Gastrocnemius medialis (tissue), 4 donors: ENCODE data around the gene ZNF335. TPM values are rescaled to one million over a fixed set of nuclear protein-coding genes. Genes with fewer than 3 reads are reported as not detected.

ENCODE experiments used
- ATAC-seq, 2 donors: fragments of 150-250 bp; one replicate each; pipeline ENCODE4 v1.9.1; 2016
- DNase-seq, 2 donors: peaks; one replicate each; pipeline ENCODE4 v3.0.0-alpha.2; 2019
- H3K27ac ChIP-seq, 4 donors: fragments of 200-600 bp; sonication (generic); 1 replicate in 1 of 4; 2 replicates in 3 of 4; pipeline ENCODE4 v1.5.1; 2016 to 2018; ENCODE audit warnings: mild to moderate bottlenecking in 2 of 4, moderate library complexity in 1 of 4
- H3K27me3 ChIP-seq, 3 donors: fragments of 200-600 bp; sonication (generic) in 2 of 3; 1 replicate in 1 of 3; 2 replicates in 2 of 3; pipeline versions ENCODE4 v1.5.1 to v1.6.0; 2016 to 2019; ENCODE audit warnings: mild to moderate bottlenecking in 1 of 3, moderate library complexity in 1 of 3
- H3K36me3 ChIP-seq, 2 donors: fragments of 200-600 bp; sonication (generic) in 1 of 2; one replicate each; pipeline ENCODE4 v1.5.1; 2017 to 2018
- H3K4me1 ChIP-seq, 2 donors: fragments of 200-600 bp; sonication (generic) in 1 of 2; one replicate each; pipeline ENCODE4 v1.5.1; 2016 to 2017; ENCODE audit warnings: mild to moderate bottlenecking in 2 of 2
- H3K4me3 ChIP-seq, 4 donors: fragments of 200-600 bp; sonication (generic) in 3 of 4; 1 replicate in 1 of 4; 2 replicates in 3 of 4; pipeline ENCODE4 v1.5.1; 2016 to 2019; ENCODE audit warnings: mild to moderate bottlenecking in 2 of 4
- H3K9me3 ChIP-seq, 3 donors: fragments of 200-600 bp; sonication (generic) in 2 of 3; 1 replicate in 1 of 3; 2 replicates in 2 of 3; pipeline ENCODE4 v1.5.1; 2016 to 2019
- POLR2A ChIP-seq, 2 donors: fragments of 450-650 bp; IDR thresholded peaks; one replicate each; pipeline ENCODE4 v1.6.1; 2017; ENCODE audit warnings: antibody characterized with exemption in 2 of 2, mild to moderate bottlenecking in 2 of 2, moderate library complexity in 2 of 2
- in situ Hi-C, 4 donors: fragments of 200-750 bp; cut with MboI; loops; one replicate each; pipeline versions ENCODE4 v1.15.0 to v1.8.0; 2017; ENCODE audit warnings: low sequenced_read_pairs in 4 of 4
- intact Hi-C: fragments of 100-400 bp; cut with DNase I; formaldehyde crosslinking; loops from one replicate; pipeline ENCODE4 v1.15.1; 2023; ENCODE audit warnings: low total_unique reads
- total RNA-seq, 4 donors: library from RNA; depleted of rRNA; stranded (reverse); fragments of >200 nt; gene quantifications; one replicate each; pipeline versions ENCODE4 v1.1.0 to v1.2.3, GENCODE V29; 2016
- TF ChIP-seq, protein P1 (sequence below), 5 experiments: fragments of 450-650 bp in 3 of 5; fragments of 200-600 bp in 2 of 5; sonication (generic) in 2 of 5; IDR thresholded peaks in 4 of 5; conservative IDR thresholded peaks in 1 of 5; 1 replicate in 4 of 5; 2 replicates in 1 of 5; pipeline ENCODE4 v1.5.1; 2016 to 2019; ENCODE audit warnings: antibody characterized with exemption in 5 of 5, mild to moderate bottlenecking in 3 of 5, moderate library complexity in 3 of 5

The ZNF335 gene
- total RNA-seq, 4 donors from 2014 or later = 8.3 to 19.1 (median 12.7) TPM

- Histone ChIP-seq H3K27me3 (no peaks in the 10 kb centered on the region), H3K4me3 (no peak overlapping the region), H3K4me1 (peaks cover 11 to 20% of the 10 kb centered on the region in 2 donors), H3K36me3 (no peaks in the 10 kb centered on the region), H3K9me3 (no peaks in the 10 kb centered on the region), H3K27ac (no peak overlapping the region)
- DNase-seq (no peak), ATAC-seq (no peak)
- TF ChIP-seq POLR2A (IDR thresholded peaks at IDR 0.05) = no peak
- TF ChIP-seq, protein P1, sequence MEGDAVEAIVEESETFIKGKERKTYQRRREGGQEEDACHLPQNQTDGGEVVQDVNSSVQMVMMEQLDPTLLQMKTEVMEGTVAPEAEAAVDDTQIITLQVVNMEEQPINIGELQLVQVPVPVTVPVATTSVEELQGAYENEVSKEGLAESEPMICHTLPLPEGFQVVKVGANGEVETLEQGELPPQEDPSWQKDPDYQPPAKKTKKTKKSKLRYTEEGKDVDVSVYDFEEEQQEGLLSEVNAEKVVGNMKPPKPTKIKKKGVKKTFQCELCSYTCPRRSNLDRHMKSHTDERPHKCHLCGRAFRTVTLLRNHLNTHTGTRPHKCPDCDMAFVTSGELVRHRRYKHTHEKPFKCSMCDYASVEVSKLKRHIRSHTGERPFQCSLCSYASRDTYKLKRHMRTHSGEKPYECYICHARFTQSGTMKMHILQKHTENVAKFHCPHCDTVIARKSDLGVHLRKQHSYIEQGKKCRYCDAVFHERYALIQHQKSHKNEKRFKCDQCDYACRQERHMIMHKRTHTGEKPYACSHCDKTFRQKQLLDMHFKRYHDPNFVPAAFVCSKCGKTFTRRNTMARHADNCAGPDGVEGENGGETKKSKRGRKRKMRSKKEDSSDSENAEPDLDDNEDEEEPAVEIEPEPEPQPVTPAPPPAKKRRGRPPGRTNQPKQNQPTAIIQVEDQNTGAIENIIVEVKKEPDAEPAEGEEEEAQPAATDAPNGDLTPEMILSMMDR (IDR thresholded peaks at IDR 0.05 in 4 of 5, conservative IDR thresholded peaks at IDR 0.05 in 1 of 5) = no peak
- intact Hi-C loops (no loop called here), in situ Hi-C loops (no loop called here)
Observed at GRCh38 chr20:45925821-45926506, 46.0 kb downstream of the ZNF335 start.

- no peaks in the 10 kb centered on the region for H3K9me3 ChIP-seq
- ATAC-seq (peak; percentile 71 to 74), DNase-seq (peak; percentile 36 to 61)
- H3K27me3 ChIP-seq = no peaks in the 10 kb centered on the region
- peak overlapping the region; percentile 46 to 67 (median 56) for H3K27ac ChIP-seq
- no peaks in the 10 kb centered on the region for H3K36me3 ChIP-seq
- peaks cover 11 to 27% of the 10 kb centered on the region in 2 donors for H3K4me1 ChIP-seq
- peak overlapping the region in 2 of 4 donors; percentile 0 to 6 for H3K4me3 ChIP-seq
- intact Hi-C loops = no loop called here
- in situ Hi-C loops = no loop called here
- no peak for TF ChIP-seq POLR2A (IDR thresholded peaks at IDR 0.05)
- TF ChIP-seq, protein P1 (IDR thresholded peaks at IDR 0.05 in 4 of 5, conservative IDR thresholded peaks at IDR 0.05 in 1 of 5) = no peak
Observed at GRCh38 chr20:45924391-45925261, 47.4 kb downstream of the ZNF335 start.

- ATAC-seq = no peak
- Histone ChIP-seq H3K4me1 (peaks cover 11 to 29% of the 10 kb centered on the region in 2 donors), H3K9me3 (no peaks in the 10 kb centered on the region), H3K36me3 (no peaks in the 10 kb centered on the region), H3K27me3 (no peaks in the 10 kb centered on the region), H3K4me3 (no peak overlapping the region), H3K27ac (peak overlapping the region in 1 of 4 donors; percentile 67)
- intact Hi-C loops (no loop called here), in situ Hi-C loops (no loop called here)
- no peak for TF ChIP-seq POLR2A (IDR thresholded peaks at IDR 0.05)
- TF ChIP-seq, protein P1 (IDR thresholded peaks at IDR 0.05 in 4 of 5, conservative IDR thresholded peaks at IDR 0.05 in 1 of 5) = no peak
- DNase-seq = no peak
Observed at GRCh38 chr20:45921337-45922189, 50.4 kb downstream of the ZNF335 start.

GRCh38 chr20:45920462-45921336 lies 51.3 kb downstream of the ZNF335 start:
- ATAC-seq (no peak), DNase-seq (no peak)
- Histone ChIP-seq H3K27ac (peak overlapping the region; percentile 59 to 67 (median 64)), H3K36me3 (no peaks in the 10 kb centered on the region), H3K4me1 (peaks cover 11 to 29% of the 10 kb centered on the region in 2 donors), H3K27me3 (no peaks in the 10 kb centered on the region), H3K4me3 (no peak overlapping the region), H3K9me3 (no peaks in the 10 kb centered on the region)
- intact Hi-C loops = no loop called here
- in situ Hi-C loops = no loop called here
- no peak for TF ChIP-seq POLR2A (IDR thresholded peaks at IDR 0.05)
- TF ChIP-seq, protein P1 (IDR thresholded peaks at IDR 0.05 in 4 of 5, conservative IDR thresholded peaks at IDR 0.05 in 1 of 5) = no peak
